K562 (cell line): Measurements from ENCODE around the gene DLG4. TPM values are rescaled to one million over a fixed set of nuclear protein-coding genes. Genes with fewer than 3 reads are reported as not detected.
A peak's percentile ranks its signal among the peaks of the same experiment; 100 is the strongest.

ENCODE experiments used
- BRD4 ChIP-seq: fragments of 200-600 bp; sonication (generic); IDR thresholded peaks from 2 replicates; pipeline ENCODE4 v1.6.1; 2017; ENCODE audit warnings: inconsistent platforms
- CHCHD3 ChIP-seq: fragments of 250-450 bp; sonication (Bioruptor Pico); IDR thresholded peaks from 2 replicates; pipeline ENCODE4 v2.1.2; 2022; ENCODE audit warnings: mild to moderate bottlenecking
- E2F3 ChIP-seq: fragments of 250-450 bp; sonication (Bioruptor Pico); IDR thresholded peaks from 2 replicates; pipeline ENCODE4 v1.4.0; 2020; ENCODE audit warnings: mild to moderate bottlenecking
- EP300 ChIP-seq: IDR thresholded peaks from 2 replicates; pipeline ENCODE4 v1.6.1; 2012; ENCODE audit warnings: low read length, improper control_type of control experiment
- ESRRB ChIP-seq: fragments of 250-450 bp; sonication (Bioruptor Pico); IDR thresholded peaks from 2 replicates; pipeline ENCODE4 v1.5.0; 2020; ENCODE audit warnings: mild to moderate bottlenecking, moderate library complexity, borderline replicate concordance
- ETV6 ChIP-seq, 3 experiments: fragments of 150-350 bp in 1 of 3; sonication (generic) in 1 of 3; formaldehyde crosslinking in 1 of 3; IDR thresholded peaks; 2 replicates each; pipeline versions ENCODE4 v1.6.1 to v1.8.0; 2014 to 2022; ENCODE audit warnings: borderline replicate concordance in 2 of 3, low read depth in 2 of 3, antibody characterized with exemption in 1 of 3, low read length in 1 of 3, mild to moderate bottlenecking in 1 of 3, missing genetic modification reagents in 1 of 3
- MYBL2 ChIP-seq, 2 experiments: fragments of 450-650 bp in 1 of 2; sonication (generic) in 1 of 2; formaldehyde crosslinking in 1 of 2; IDR thresholded peaks; 2 replicates each; pipeline versions ENCODE4 v1.6.1 to v1.8.1; 2017 to 2022; ENCODE audit warnings: borderline replicate concordance in 1 of 2, inconsistent platforms in 1 of 2, low read depth in 1 of 2, mild to moderate bottlenecking in 1 of 2, missing genetic modification reagents in 1 of 2, moderate library complexity in 1 of 2
- POLR2AphosphoS5 ChIP-seq: IDR thresholded peaks from 2 replicates; pipeline ENCODE4 v1.6.1; 2011; ENCODE audit warnings: mild to moderate bottlenecking, low read depth, low read length, moderate library complexity; ENCODE audit not compliant: control insufficient read depth, insufficient read depth
- POLR2G ChIP-seq: fragments of 200-400 bp; formaldehyde crosslinking; IDR thresholded peaks from 2 replicates; pipeline ENCODE4 v1.6.1; 2017; ENCODE audit warnings: low read depth, mild to moderate bottlenecking, antibody characterized with exemption, low read length, moderate library complexity
- PURB ChIP-seq: sonication (generic); formaldehyde crosslinking; IDR thresholded peaks from 2 replicates; pipeline ENCODE4 v1.9.0; 2021; ENCODE audit warnings: low read depth, mild to moderate bottlenecking, missing genetic modification reagents
- SIN3B ChIP-seq: fragments of 450-650 bp; IDR thresholded peaks from 2 replicates; pipeline ENCODE4 v1.6.1; 2017; ENCODE audit warnings: low read depth, mild to moderate bottlenecking, moderate library complexity
- SOX6 ChIP-seq: fragments of 450-650 bp; IDR thresholded peaks from 2 replicates; pipeline ENCODE4 v1.6.1; 2014; ENCODE audit warnings: mild to moderate bottlenecking
- TFAM ChIP-seq: fragments of 250-450 bp; sonication (Bioruptor Pico); conservative IDR thresholded peaks from 2 replicates; pipeline ENCODE4 v1.5.0; 2021; ENCODE audit warnings: mild to moderate bottlenecking, moderate library complexity
- U2AF1 ChIP-seq: fragments of 200-400 bp; formaldehyde crosslinking; optimal IDR thresholded peaks from 2 replicates; pipeline ENCODE3; 2017; ENCODE audit warnings: mild to moderate bottlenecking, low read depth, low read length, moderate library complexity
- ZNF583 ChIP-seq: fragments of 250-450 bp; sonication (Bioruptor Pico); IDR thresholded peaks from 2 replicates; pipeline ENCODE4 v1.4.0; 2020
- ZNF77 ChIP-seq: fragments of 250-450 bp; sonication (Bioruptor Pico); IDR thresholded peaks from 2 replicates; pipeline ENCODE4 v1.5.0; 2020
- polyA plus RNA-seq, 8 experiments: library from polyadenylated mRNA; depleted of rRNA in 4 of 8; stranded (reverse) in 5 of 8; unstranded in 3 of 8; fragments of >200 nt; fragmentation: Nextera tagmentation in 2 of 8; fragmentation: Illumina TruSeq in 1 of 8; extraction: Ambion mirVana in 2 of 8; extraction: Trizol in 1 of 8; gene quantifications; 2 replicates each; pipeline versions ENCODE4 v1.2.1 to v1.2.3, GENCODE V29; 2011 to 2014; ENCODE audit warnings: inconsistent platforms in 1 of 8, missing spikeins in 1 of 8
- total RNA-seq, 7 experiments: library from RNA; depleted of rRNA in 6 of 7; stranded (reverse); fragments of >200 nt in 6 of 7; fragmentation: Illumina TruSeq in 2 of 7; extraction: Trizol in 2 of 7; gene quantifications; 2 replicates each; pipeline versions ENCODE4 v1.2.1 to v1.2.3, GENCODE V29; 2011 to 2021; ENCODE audit warnings: low replicate concordance in 1 of 7
- TF ChIP-seq, protein P1 (sequence below): conservative IDR thresholded peaks from 2 replicates; pipeline ENCODE4 v1.6.1; 2011; ENCODE audit warnings: low read depth, mild to moderate bottlenecking, low read length; ENCODE audit not compliant: control insufficient read depth
- TF ChIP-seq, protein P2 (sequence below): sonication (generic); formaldehyde crosslinking; IDR thresholded peaks from 2 replicates; pipeline ENCODE4 v1.8.0; 2022; ENCODE audit warnings: mild to moderate bottlenecking, missing genetic modification reagents

The DLG4 gene
- total and polyA plus RNA-seq, 9 of the 15 experiments (the other 6 are each of a cell fraction or from before 2014, with no cell fraction given) = 0.03 to 12.0 (median 4.1) TPM

DNA sequence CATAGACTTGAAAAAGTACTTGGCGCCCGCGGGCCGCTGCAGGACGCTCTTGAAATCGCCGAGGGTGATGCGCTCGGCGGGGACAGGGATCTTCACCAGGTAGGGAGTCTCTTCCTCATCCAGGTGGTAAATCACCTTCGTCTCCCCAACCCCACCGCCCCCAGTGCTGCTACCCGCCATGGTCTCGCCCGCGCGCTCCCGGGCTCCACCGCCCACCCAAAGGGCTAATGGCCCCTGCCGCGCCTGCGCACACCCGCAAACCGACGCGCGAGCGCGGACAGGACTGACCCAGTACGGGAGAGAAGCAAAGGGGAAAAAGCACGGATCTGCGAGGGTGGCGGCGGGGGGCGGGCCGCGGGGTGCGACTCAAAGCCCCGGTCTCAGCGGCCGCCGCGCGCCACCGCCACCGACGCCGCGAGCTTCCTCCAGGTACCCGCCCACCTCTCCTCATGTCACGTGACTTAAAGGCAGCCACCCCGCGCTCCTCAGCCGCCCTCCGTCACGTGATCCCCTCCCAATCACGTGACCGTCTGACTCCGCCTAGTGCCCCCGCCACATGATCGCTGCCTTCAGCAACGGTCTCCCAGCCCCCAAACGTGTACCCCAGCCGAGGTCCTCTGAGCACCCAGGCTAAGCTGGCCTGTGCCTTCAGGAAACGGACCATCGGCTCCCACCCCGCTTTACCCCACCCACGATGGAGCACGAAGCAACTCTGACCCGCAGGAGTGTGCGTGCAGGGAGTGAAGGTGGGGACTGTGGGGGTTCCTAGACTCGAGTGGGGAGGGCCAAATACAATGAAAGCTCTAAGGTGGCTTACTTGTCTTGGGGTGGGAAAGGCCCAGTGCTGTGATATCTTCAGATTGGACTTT lies 14.7 kb upstream of the DLG4 start, which contains the start of gene DVL2 (continued):
- TF ChIP-seq, protein P1, sequence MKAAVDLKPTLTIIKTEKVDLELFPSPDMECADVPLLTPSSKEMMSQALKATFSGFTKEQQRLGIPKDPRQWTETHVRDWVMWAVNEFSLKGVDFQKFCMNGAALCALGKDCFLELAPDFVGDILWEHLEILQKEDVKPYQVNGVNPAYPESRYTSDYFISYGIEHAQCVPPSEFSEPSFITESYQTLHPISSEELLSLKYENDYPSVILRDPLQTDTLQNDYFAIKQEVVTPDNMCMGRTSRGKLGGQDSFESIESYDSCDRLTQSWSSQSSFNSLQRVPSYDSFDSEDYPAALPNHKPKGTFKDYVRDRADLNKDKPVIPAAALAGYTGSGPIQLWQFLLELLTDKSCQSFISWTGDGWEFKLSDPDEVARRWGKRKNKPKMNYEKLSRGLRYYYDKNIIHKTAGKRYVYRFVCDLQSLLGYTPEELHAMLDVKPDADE = peak; percentile 71; the same call in 1 of the 2 replicates
- TF ChIP-seq ETV6 (IDR thresholded peaks at IDR 0.05; ENCODE audit: borderline replicate concordance in 1 of 2, low read depth in 2 of 2, low read length in 1 of 2) = peak in 1 of 2 experiments; percentile 48; a peak in 1 of 4 replicates
- no peak for TF ChIP-seq ETV6 (CRISPR knock-in tag; IDR thresholded peaks at IDR 0.05; ENCODE audit: borderline replicate concordance)
- TF ChIP-seq ESRRB (CRISPR knock-in tag) = peak; percentile 18; the same call in 1 of the 2 replicates
- 0 out of 2 replicates have a peak, but pooled peaks have one; percentile 68 for TF ChIP-seq CHCHD3
- TF ChIP-seq POLR2G = peak; percentile 93
- TF ChIP-seq TFAM (CRISPR knock-in tag) = no peak
- TF ChIP-seq U2AF1 = no peak
- peak; percentile 67; the same call in 1 of the 2 replicates for TF ChIP-seq ZNF583 (CRISPR knock-in tag)
- TF ChIP-seq SOX6 = 0 out of 2 replicates have a peak, but pooled peaks have one; percentile 26
- no peak for TF ChIP-seq MYBL2 (IDR thresholded peaks at IDR 0.05; ENCODE audit: low read depth)
- no peak for TF ChIP-seq MYBL2 (CRISPR knock-in tag; IDR thresholded peaks at IDR 0.05; ENCODE audit: borderline replicate concordance)
- TF ChIP-seq BRD4 = no peak
- TF ChIP-seq POLR2AphosphoS5 = peak; percentile 76
- TF ChIP-seq ZNF77 (CRISPR knock-in tag) = peak; percentile 86; the same call in 1 of the 2 replicates
- TF ChIP-seq PURB (CRISPR knock-in tag) = no peak
- TF ChIP-seq SIN3B = peak; percentile 66; the same call in 1 of the 2 replicates
- TF ChIP-seq, protein P2, sequence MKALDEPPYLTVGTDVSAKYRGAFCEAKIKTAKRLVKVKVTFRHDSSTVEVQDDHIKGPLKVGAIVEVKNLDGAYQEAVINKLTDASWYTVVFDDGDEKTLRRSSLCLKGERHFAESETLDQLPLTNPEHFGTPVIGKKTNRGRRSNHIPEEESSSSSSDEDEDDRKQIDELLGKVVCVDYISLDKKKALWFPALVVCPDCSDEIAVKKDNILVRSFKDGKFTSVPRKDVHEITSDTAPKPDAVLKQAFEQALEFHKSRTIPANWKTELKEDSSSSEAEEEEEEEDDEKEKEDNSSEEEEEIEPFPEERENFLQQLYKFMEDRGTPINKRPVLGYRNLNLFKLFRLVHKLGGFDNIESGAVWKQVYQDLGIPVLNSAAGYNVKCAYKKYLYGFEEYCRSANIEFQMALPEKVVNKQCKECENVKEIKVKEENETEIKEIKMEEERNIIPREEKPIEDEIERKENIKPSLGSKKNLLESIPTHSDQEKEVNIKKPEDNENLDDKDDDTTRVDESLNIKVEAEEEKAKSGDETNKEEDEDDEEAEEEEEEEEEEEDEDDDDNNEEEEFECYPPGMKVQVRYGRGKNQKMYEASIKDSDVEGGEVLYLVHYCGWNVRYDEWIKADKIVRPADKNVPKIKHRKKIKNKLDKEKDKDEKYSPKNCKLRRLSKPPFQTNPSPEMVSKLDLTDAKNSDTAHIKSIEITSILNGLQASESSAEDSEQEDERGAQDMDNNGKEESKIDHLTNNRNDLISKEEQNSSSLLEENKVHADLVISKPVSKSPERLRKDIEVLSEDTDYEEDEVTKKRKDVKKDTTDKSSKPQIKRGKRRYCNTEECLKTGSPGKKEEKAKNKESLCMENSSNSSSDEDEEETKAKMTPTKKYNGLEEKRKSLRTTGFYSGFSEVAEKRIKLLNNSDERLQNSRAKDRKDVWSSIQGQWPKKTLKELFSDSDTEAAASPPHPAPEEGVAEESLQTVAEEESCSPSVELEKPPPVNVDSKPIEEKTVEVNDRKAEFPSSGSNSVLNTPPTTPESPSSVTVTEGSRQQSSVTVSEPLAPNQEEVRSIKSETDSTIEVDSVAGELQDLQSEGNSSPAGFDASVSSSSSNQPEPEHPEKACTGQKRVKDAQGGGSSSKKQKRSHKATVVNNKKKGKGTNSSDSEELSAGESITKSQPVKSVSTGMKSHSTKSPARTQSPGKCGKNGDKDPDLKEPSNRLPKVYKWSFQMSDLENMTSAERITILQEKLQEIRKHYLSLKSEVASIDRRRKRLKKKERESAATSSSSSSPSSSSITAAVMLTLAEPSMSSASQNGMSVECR (CRISPR knock-in tag) = peak; percentile 89
- TF ChIP-seq E2F3 (CRISPR knock-in tag) = 0 out of 2 replicates have a peak, but pooled peaks have one; percentile 41
- peak; percentile 47; the same call in 1 of the 2 replicates for TF ChIP-seq EP300
